ENCODE results near the gene GSTA1.
"Not testable (repeated sequence)": the region's sequence is repeated elsewhere in the genome, so short reads cannot be mapped to it uniquely, and the experiment has no call there.

Gene GSTA1

DNA sequence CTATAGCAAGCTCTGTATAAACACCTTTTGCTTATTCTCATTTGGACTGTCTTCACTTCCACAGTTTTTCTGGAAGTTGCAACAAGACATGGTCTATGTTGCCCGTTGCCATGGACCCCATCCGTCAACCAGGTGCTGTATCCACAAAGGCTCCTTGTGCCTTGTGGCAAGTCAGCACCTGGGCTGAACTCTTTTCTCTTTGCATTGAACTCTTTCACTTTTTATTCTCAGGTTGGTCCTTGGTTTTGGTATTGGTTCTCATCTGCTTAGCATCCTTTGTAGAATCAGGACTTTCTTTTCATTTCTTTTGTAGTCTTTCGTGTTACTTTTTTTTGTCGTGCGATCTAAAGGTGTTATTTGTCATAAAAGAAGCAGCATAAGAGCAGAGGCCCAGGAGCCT is 5.0 kb upstream of the GSTA1 start:
- Histone ChIP-seq H3K4me1 (ENCODE audit: control insufficient read depth in 2 of 2, insufficient read depth in 2 of 2, low read length in 2 of 2) (no peaks in the 10 kb centered on the region), H3K27ac (ENCODE audit: low read depth in 2 of 2, low read length in 2 of 2) (no peak overlapping the region), H3K9me3 (ENCODE audit: control insufficient read depth in 2 of 2, low read length in 2 of 2) (no peaks in the 10 kb centered on the region), H3K9ac (ENCODE audit: low read depth in 1 of 2, low read length in 2 of 2) (no peak overlapping the region), H3K36me3 (ENCODE audit: control insufficient read depth in 2 of 2, insufficient read depth in 2 of 2, low read length in 2 of 2) (no peaks in the 10 kb centered on the region), H3K4me3 (ENCODE audit: low read length in 2 of 2) (no peak overlapping the region), H3K27me3 (ENCODE audit: control insufficient read depth in 2 of 2, insufficient read depth in 2 of 2, low read length in 2 of 2) (no peaks in the 10 kb centered on the region)

GRCh38 chr6:52802806-52803205 is 810 bp downstream of the GSTA1 start:
- H3K9me3 ChIP-seq (ENCODE audit: control insufficient read depth in 2 of 2, low read length in 2 of 2): no peaks in the 10 kb centered on the region
- H3K4me3 ChIP-seq (ENCODE audit: low read length in 2 of 2): no peak overlapping the region
- no peak overlapping the region for H3K27ac ChIP-seq (ENCODE audit: low read depth in 2 of 2, low read length in 2 of 2)

GRCh38 chr6:52801188-52801841 is 2.3 kb downstream of the GSTA1 start:
- Histone ChIP-seq H3K4me3 (ENCODE audit: low read length in 2 of 2) (no peak overlapping the region), H3K4me1 (ENCODE audit: control insufficient read depth in 2 of 2, insufficient read depth in 2 of 2, low read length in 2 of 2) (no peaks in the 10 kb centered on the region), H3K9me3 (ENCODE audit: control insufficient read depth in 2 of 2, low read length in 2 of 2) (no peaks in the 10 kb centered on the region), H3K27ac (ENCODE audit: low read depth in 2 of 2, low read length in 2 of 2) (no peak overlapping the region), H3K9ac (ENCODE audit: low read depth in 1 of 2, low read length in 2 of 2) (no peak overlapping the region), H3K36me3 (ENCODE audit: control insufficient read depth in 2 of 2, insufficient read depth in 2 of 2, low read length in 2 of 2) (peaks cover 0 to 2% of the 10 kb centered on the region in 2 donors), H3K27me3 (ENCODE audit: control insufficient read depth in 2 of 2, insufficient read depth in 2 of 2, low read length in 2 of 2) (no peaks in the 10 kb centered on the region)

More at GRCh38 chr6:52802806-52803205, 810 bp downstream of the GSTA1 start:
- Histone ChIP-seq H3K27me3 (ENCODE audit: control insufficient read depth in 2 of 2, insufficient read depth in 2 of 2, low read length in 2 of 2) (no peaks in the 10 kb centered on the region), H3K36me3 (ENCODE audit: control insufficient read depth in 2 of 2, insufficient read depth in 2 of 2, low read length in 2 of 2) (peaks cover 0 to 2% of the 10 kb centered on the region in 2 donors), H3K4me1 (ENCODE audit: control insufficient read depth in 2 of 2, insufficient read depth in 2 of 2, low read length in 2 of 2) (no peaks in the 10 kb centered on the region), H3K9ac (ENCODE audit: low read depth in 1 of 2, low read length in 2 of 2) (no peak overlapping the region)

- H3K4me3 ChIP-seq (ENCODE audit: low read length in 2 of 2); H3K9me3 ChIP-seq (ENCODE audit: control insufficient read depth in 2 of 2, low read length in 2 of 2); H3K27ac ChIP-seq (ENCODE audit: low read depth in 2 of 2, low read length in 2 of 2); H3K36me3 ChIP-seq (ENCODE audit: control insufficient read depth in 2 of 2, insufficient read depth in 2 of 2, low read length in 2 of 2); H3K27me3 ChIP-seq (ENCODE audit: control insufficient read depth in 2 of 2, insufficient read depth in 2 of 2, low read length in 2 of 2); H3K9ac ChIP-seq (ENCODE audit: low read depth in 1 of 2, low read length in 2 of 2); H3K4me1 ChIP-seq (ENCODE audit: control insufficient read depth in 2 of 2, insufficient read depth in 2 of 2, low read length in 2 of 2): not testable (repeated sequence)
Observed at GRCh38 chr6:52799272-52799671, 4.3 kb downstream of the GSTA1 start.

DNA sequence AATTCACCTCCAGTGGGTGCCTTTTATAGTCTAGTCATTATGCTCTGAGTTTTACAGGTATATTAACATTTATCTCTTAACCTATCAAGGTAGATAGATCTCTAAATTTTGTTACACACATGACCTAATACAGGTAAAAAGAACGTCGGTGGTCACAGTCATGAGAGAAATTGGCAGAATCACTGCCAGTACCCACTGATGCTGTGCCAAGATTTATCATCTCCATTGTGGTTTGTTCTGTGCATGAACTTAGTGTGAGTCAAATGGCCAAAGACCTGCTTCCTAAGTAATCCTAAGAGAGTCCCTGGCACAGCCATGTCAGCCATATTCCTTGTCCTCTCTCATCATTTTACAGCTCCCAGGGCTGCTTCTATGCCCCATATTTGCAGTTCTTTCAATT is 9.2 kb downstream of the GSTA1 start:
- not testable (repeated sequence) for H3K9me3 ChIP-seq (ENCODE audit: control insufficient read depth in 2 of 2, low read length in 2 of 2); H3K4me1 ChIP-seq (ENCODE audit: control insufficient read depth in 2 of 2, insufficient read depth in 2 of 2, low read length in 2 of 2); H3K27me3 ChIP-seq (ENCODE audit: control insufficient read depth in 2 of 2, insufficient read depth in 2 of 2, low read length in 2 of 2); H3K9ac ChIP-seq (ENCODE audit: low read depth in 1 of 2, low read length in 2 of 2); H3K4me3 ChIP-seq (ENCODE audit: low read length in 2 of 2); H3K36me3 ChIP-seq (ENCODE audit: control insufficient read depth in 2 of 2, insufficient read depth in 2 of 2, low read length in 2 of 2); H3K27ac ChIP-seq (ENCODE audit: low read depth in 2 of 2, low read length in 2 of 2)

DNA sequence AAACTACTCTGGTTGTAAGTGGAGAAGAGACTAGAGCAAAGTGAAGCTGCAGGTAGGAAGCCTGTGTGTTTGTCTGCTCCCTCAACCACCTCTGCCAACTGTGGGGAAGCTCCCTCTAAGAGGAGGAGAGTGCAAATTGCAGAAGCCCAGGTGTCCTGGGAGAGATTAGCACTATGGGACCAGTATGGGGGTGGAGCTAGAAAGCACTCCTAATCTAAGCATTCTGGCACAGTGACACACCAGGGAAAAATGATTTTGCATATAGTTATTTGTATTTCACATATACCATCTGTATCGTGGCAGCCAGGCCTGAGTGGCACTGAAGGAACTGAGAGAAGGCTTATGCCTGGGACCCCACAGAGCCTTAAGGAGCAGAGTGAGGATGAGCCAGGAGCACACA is 12.8 kb downstream of the GSTA1 start:
- Histone ChIP-seq H3K36me3 (ENCODE audit: control insufficient read depth in 2 of 2, insufficient read depth in 2 of 2, low read length in 2 of 2) (peaks cover 0 to 3% of the 10 kb centered on the region in 2 donors), H3K27ac (ENCODE audit: low read depth in 2 of 2, low read length in 2 of 2) (no peak overlapping the region), H3K9me3 (ENCODE audit: control insufficient read depth in 2 of 2, low read length in 2 of 2) (no peaks in the 10 kb centered on the region), H3K4me3 (ENCODE audit: low read length in 2 of 2) (no peak overlapping the region), H3K4me1 (ENCODE audit: control insufficient read depth in 2 of 2, insufficient read depth in 2 of 2, low read length in 2 of 2) (peaks cover 0 to 3% of the 10 kb centered on the region in 2 donors), H3K9ac (ENCODE audit: low read depth in 1 of 2, low read length in 2 of 2) (no peak overlapping the region), H3K27me3 (ENCODE audit: control insufficient read depth in 2 of 2, insufficient read depth in 2 of 2, low read length in 2 of 2) (no peaks in the 10 kb centered on the region)

DNA sequence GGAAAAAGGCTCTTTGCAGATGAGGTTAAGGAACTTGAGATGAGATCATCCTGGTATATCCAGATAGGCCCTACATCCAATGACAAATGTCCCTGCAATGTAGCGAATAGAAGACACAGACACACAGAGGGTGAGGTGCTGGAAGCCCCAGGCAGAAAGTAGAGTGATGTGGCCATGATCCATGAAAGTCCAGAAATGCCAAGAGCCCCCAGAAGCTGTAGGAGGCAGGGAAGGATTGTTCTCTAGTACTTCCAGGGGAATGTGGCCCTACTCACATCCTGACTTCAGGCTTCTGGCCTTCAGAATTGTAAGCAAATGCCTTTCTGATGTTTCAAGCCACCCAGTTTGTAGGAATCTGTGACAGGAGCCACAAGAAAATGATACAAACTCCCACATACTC is 14.0 kb downstream of the GSTA1 start:
- H3K9me3 ChIP-seq (ENCODE audit: control insufficient read depth in 2 of 2, low read length in 2 of 2); H3K27ac ChIP-seq (ENCODE audit: low read depth in 2 of 2, low read length in 2 of 2); H3K4me1 ChIP-seq (ENCODE audit: control insufficient read depth in 2 of 2, insufficient read depth in 2 of 2, low read length in 2 of 2); H3K36me3 ChIP-seq (ENCODE audit: control insufficient read depth in 2 of 2, insufficient read depth in 2 of 2, low read length in 2 of 2); H3K27me3 ChIP-seq (ENCODE audit: control insufficient read depth in 2 of 2, insufficient read depth in 2 of 2, low read length in 2 of 2); H3K9ac ChIP-seq (ENCODE audit: low read depth in 1 of 2, low read length in 2 of 2); H3K4me3 ChIP-seq (ENCODE audit: low read length in 2 of 2): not testable (repeated sequence)

DNA sequence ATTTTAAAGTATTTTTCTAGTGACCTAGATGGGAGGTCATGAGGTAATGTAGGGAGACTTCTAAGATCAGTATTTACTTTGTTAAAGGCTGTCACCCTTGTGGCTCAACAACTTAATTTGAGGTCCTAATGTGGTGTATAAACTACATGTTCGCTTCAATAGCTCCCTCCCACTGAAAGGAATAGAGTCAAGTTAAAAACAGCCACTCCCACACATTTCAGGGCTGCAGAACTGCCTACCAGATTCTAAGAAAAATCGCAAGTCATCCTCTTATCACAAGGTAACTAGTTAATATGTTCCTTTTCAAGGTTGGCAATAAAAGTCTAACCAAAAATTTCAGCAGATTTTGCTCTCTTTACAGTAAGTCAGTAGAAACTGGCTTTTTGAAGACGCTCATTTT is 15.1 kb downstream of the GSTA1 start:
- Histone ChIP-seq H3K27me3 (ENCODE audit: control insufficient read depth in 2 of 2, insufficient read depth in 2 of 2, low read length in 2 of 2) (no peaks in the 10 kb centered on the region), H3K27ac (ENCODE audit: low read depth in 2 of 2, low read length in 2 of 2) (no peak overlapping the region), H3K4me3 (ENCODE audit: low read length in 2 of 2) (no peak overlapping the region), H3K4me1 (ENCODE audit: control insufficient read depth in 2 of 2, insufficient read depth in 2 of 2, low read length in 2 of 2) (peaks cover 0 to 3% of the 10 kb centered on the region in 2 donors), H3K36me3 (ENCODE audit: control insufficient read depth in 2 of 2, insufficient read depth in 2 of 2, low read length in 2 of 2) (peaks cover 0 to 3% of the 10 kb centered on the region in 2 donors), H3K9me3 (ENCODE audit: control insufficient read depth in 2 of 2, low read length in 2 of 2) (no peaks in the 10 kb centered on the region), H3K9ac (ENCODE audit: low read depth in 1 of 2, low read length in 2 of 2) (no peak overlapping the region)

DNA sequence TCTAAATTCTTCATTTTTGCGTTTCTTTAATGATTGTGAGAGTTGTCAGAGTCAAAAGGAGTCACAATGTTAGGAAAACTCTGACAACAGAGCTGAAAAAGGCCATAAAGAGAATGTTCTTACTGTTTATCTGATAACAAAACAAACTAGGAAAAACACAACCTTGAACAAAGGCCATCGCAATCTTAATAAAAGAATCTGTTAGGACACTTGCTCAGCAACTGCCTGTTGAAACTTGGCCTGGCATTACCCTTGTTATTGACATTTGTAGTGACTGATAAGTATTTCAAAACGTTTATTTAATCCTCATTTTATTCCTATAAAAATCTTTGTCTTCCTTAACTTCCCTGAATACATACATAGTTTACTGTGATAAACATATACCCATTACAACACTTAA is 15.7 kb downstream of the GSTA1 start:
- H3K36me3 ChIP-seq (ENCODE audit: control insufficient read depth in 2 of 2, insufficient read depth in 2 of 2, low read length in 2 of 2): peaks cover 0 to 3% of the 10 kb centered on the region in 2 donors
- no peaks in the 10 kb centered on the region for H3K27me3 ChIP-seq (ENCODE audit: control insufficient read depth in 2 of 2, insufficient read depth in 2 of 2, low read length in 2 of 2)
- no peak overlapping the region for H3K4me3 ChIP-seq (ENCODE audit: low read length in 2 of 2)
- no peak overlapping the region for H3K9ac ChIP-seq (ENCODE audit: low read depth in 1 of 2, low read length in 2 of 2)
- H3K27ac ChIP-seq (ENCODE audit: low read depth in 2 of 2, low read length in 2 of 2): no peak overlapping the region
- no peaks in the 10 kb centered on the region for H3K9me3 ChIP-seq (ENCODE audit: control insufficient read depth in 2 of 2, low read length in 2 of 2)
- peaks cover 0 to 3% of the 10 kb centered on the region in 2 donors for H3K4me1 ChIP-seq (ENCODE audit: control insufficient read depth in 2 of 2, insufficient read depth in 2 of 2, low read length in 2 of 2)

GRCh38 chr6:52786249-52786956 is 17.2 kb downstream of the GSTA1 start:
- Histone ChIP-seq H3K36me3 (ENCODE audit: control insufficient read depth in 2 of 2, insufficient read depth in 2 of 2, low read length in 2 of 2) (no peaks in the 10 kb centered on the region), H3K4me1 (ENCODE audit: control insufficient read depth in 2 of 2, insufficient read depth in 2 of 2, low read length in 2 of 2) (peaks cover 0 to 3% of the 10 kb centered on the region in 2 donors), H3K27me3 (ENCODE audit: control insufficient read depth in 2 of 2, insufficient read depth in 2 of 2, low read length in 2 of 2) (no peaks in the 10 kb centered on the region), H3K4me3 (ENCODE audit: low read length in 2 of 2) (no peak overlapping the region), H3K27ac (ENCODE audit: low read depth in 2 of 2, low read length in 2 of 2) (no peak overlapping the region), H3K9me3 (ENCODE audit: control insufficient read depth in 2 of 2, low read length in 2 of 2) (no peaks in the 10 kb centered on the region), H3K9ac (ENCODE audit: low read depth in 1 of 2, low read length in 2 of 2) (no peak overlapping the region)
